ENCODE measurements around the gene CLCN3. TPM values are rescaled to one million over a fixed set of nuclear protein-coding genes. Genes with fewer than 3 reads are reported as not detected.
"Not testable (repeated sequence)": the region's sequence is repeated elsewhere in the genome, so short reads cannot be mapped to it uniquely, and the experiment has no call there.

The CLCN3 gene
- total and polyA plus RNA-seq, 2 of the 13 experiments (the other 11 are each of a cell fraction or from before 2014, with no cell fraction given), result 13.6 to 23.7 TPM

DNA sequence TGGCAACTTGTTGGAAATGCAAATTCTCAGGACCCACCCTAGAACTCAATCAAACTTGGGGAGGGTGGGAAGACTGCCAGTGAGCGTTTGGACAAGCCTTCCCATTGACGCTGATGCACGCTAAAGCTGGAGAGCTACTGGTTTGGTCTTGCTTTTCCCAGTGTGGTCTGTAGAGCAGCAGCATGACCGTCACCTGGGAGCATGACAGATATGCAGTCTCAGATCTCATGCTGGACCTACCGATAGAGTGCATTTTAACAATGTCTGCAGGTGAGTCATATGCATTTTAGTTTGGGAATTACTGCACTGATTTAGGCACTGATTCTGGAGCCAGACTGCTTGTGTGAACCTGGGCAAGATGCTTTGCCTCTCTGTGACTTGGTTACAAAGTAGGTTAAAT lies 110.2 kb downstream of the CLCN3 start:
- 100% methylated on average over 2 of the region's 5 CpGs for WGBS (ENCODE audit: low lambda C conversion rate)
- ChIA-PET POLR2A (no interaction called here), CTCF (ENCODE audit: low intra/inter-chr PET ratio, low total read pairs) (no interaction called here)
- Histone ChIP-seq H3K4me3 (replicated peaks in 1 of 3; ENCODE audit: insufficient read depth in 1 of 3, low read depth in 2 of 3, low read length in 3 of 3) (no peak overlapping the region), H4K20me1 (ENCODE audit: insufficient read depth, low read length) (no peaks in the 10 kb centered on the region), H3K27ac (ENCODE audit: extremely low read length, insufficient read depth, low read length) (no peak overlapping the region), H3K9me3 (ENCODE audit: low read length) (no peaks in the 10 kb centered on the region), H3K9ac (ENCODE audit: insufficient read depth, low read depth, low read length) (no peak overlapping the region), H3K36me3 (replicated peaks in 1 of 2; ENCODE audit: control insufficient read depth in 1 of 2, insufficient read depth in 2 of 2, low read length in 2 of 2) (peaks cover 1 to 4% of the 10 kb centered on the region in 2 experiments; a peak in 1 of 5 replicates), H2AFZ (ENCODE audit: low read length) (no peak overlapping the region), H3K4me1 (ENCODE audit: insufficient read depth, low read length) (no peaks in the 10 kb centered on the region), H3K27me3 (ENCODE audit: control insufficient read depth in 1 of 2, insufficient read depth in 2 of 2, low read length in 2 of 2) (no peaks in the 10 kb centered on the region), H3K79me2 (ENCODE audit: insufficient read depth, low read length) (no peaks in the 10 kb centered on the region), H3K4me2 (ENCODE audit: low read depth, low read length) (no peak overlapping the region)
- TF ChIP-seq, protein P1, sequence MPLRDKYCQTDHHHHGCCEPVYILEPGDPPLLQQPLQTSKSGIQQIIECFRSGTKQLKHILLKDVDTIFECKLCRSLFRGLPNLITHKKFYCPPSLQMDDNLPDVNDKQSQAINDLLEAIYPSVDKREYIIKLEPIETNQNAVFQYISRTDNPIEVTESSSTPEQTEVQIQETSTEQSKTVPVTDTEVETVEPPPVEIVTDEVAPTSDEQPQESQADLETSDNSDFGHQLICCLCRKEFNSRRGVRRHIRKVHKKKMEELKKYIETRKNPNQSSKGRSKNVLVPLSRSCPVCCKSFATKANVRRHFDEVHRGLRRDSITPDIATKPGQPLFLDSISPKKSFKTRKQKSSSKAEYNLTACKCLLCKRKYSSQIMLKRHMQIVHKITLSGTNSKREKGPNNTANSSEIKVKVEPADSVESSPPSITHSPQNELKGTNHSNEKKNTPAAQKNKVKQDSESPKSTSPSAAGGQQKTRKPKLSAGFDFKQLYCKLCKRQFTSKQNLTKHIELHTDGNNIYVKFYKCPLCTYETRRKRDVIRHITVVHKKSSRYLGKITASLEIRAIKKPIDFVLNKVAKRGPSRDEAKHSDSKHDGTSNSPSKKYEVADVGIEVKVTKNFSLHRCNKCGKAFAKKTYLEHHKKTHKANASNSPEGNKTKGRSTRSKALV (CRISPR knock-in tag; IDR thresholded peaks at IDR 0.05), result no peak
- TF ChIP-seq TEAD2 (CRISPR knock-in tag; IDR thresholded peaks at IDR 0.05), result no peak
- TF ChIP-seq CENPT (CRISPR knock-in tag; IDR thresholded peaks at IDR 0.05; ENCODE audit: low read depth), result no peak
- no peak for TF ChIP-seq ZNF333 (CRISPR knock-in tag; IDR thresholded peaks at IDR 0.05; ENCODE audit: borderline replicate concordance)
- TF ChIP-seq, protein P2, sequence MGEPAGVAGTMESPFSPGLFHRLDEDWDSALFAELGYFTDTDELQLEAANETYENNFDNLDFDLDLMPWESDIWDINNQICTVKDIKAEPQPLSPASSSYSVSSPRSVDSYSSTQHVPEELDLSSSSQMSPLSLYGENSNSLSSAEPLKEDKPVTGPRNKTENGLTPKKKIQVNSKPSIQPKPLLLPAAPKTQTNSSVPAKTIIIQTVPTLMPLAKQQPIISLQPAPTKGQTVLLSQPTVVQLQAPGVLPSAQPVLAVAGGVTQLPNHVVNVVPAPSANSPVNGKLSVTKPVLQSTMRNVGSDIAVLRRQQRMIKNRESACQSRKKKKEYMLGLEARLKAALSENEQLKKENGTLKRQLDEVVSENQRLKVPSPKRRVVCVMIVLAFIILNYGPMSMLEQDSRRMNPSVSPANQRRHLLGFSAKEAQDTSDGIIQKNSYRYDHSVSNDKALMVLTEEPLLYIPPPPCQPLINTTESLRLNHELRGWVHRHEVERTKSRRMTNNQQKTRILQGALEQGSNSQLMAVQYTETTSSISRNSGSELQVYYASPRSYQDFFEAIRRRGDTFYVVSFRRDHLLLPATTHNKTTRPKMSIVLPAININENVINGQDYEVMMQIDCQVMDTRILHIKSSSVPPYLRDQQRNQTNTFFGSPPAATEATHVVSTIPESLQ (CRISPR knock-in tag; conservative IDR thresholded peaks at IDR 0.05), result no peak
- intact Hi-C loops (cut with micrococcal nuclease; ENCODE audit: unreplicated experiment), result no loop called here
- FAIRE-seq (no peak), DNase-seq (ENCODE audit: low spot score) (no peak), ATAC-seq (no peak)
- in situ Hi-C loops (cut with HindIII; ENCODE audit: extremely low pct_ligation_motif_present, low pct_unique_long_range_greater_than_20kb), result no loop called here
- no TSS peak for BruUV-seq (replicated peaks)

DNA sequence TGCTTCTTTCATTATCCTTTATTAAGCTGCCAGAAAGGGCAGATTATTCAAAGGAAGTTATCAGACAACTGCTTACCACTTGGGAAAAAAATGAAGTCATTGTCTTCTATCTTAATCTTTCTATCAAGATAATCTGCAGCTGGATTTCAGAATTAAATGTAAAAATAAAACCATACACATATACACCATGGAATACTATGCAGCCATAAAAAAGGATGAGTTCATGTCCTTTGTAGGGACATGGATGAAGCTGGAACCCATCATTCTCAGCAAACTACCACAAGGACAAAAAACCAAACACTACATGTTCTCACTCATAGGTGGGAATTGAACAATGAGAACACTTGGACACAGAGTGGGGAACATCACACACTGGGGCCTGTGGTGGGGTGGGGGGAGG lies 118.2 kb downstream of the CLCN3 start:
- H3K9me3 ChIP-seq (ENCODE audit: low read length); H3K36me3 ChIP-seq (replicated peaks in 1 of 2; ENCODE audit: control insufficient read depth in 1 of 2, insufficient read depth in 2 of 2, low read length in 2 of 2); CTCF ChIA-PET (ENCODE audit: low intra/inter-chr PET ratio, low total read pairs); BruUV-seq (replicated peaks); DNase-seq (ENCODE audit: low spot score); H3K9ac ChIP-seq (ENCODE audit: insufficient read depth, low read depth, low read length); H3K4me1 ChIP-seq (ENCODE audit: insufficient read depth, low read length); in situ Hi-C loops (cut with HindIII; ENCODE audit: extremely low pct_ligation_motif_present, low pct_unique_long_range_greater_than_20kb); ATAC-seq; H2AFZ ChIP-seq (ENCODE audit: low read length); H3K27me3 ChIP-seq (ENCODE audit: control insufficient read depth in 1 of 2, insufficient read depth in 2 of 2, low read length in 2 of 2); H3K79me2 ChIP-seq (ENCODE audit: insufficient read depth, low read length); H3K4me2 ChIP-seq (ENCODE audit: low read depth, low read length); H3K4me3 ChIP-seq (replicated peaks in 1 of 3; ENCODE audit: insufficient read depth in 1 of 3, low read depth in 2 of 3, low read length in 3 of 3); POLR2A ChIA-PET; H4K20me1 ChIP-seq (ENCODE audit: insufficient read depth, low read length); FAIRE-seq; H3K27ac ChIP-seq (ENCODE audit: extremely low read length, insufficient read depth, low read length); intact Hi-C loops (cut with micrococcal nuclease; ENCODE audit: unreplicated experiment): not testable (repeated sequence)

All from HepG2 (cell line).